Cortex of kidney (tissue), 1 donor: ENCODE measurements around the gene CMIP.

Experiments
- DNase-seq: peaks from one replicate; lab custom pipeline; 2025; lab: John Stamatoyannopoulos, UW

The CMIP gene

GRCh38 chr16:81495321-81496234, 51.0 kb downstream of the CMIP start:
- no peak for DNase-seq

GRCh38 chr16:81496321-81496720, 51.7 kb downstream of the CMIP start:
- DNase-seq: no peak

- DNase-seq: no peak
Measured at GRCh38 chr16:81496742-81497141, 52.1 kb downstream of the CMIP start.

GRCh38 chr16:81497690-81498089, 53.1 kb downstream of the CMIP start:
- no peak for DNase-seq

GRCh38 chr16:81498351-81498750, 53.7 kb downstream of the CMIP start:
- no peak for DNase-seq

- DNase-seq: no peak
Measured at GRCh38 chr16:81499576-81500380, 55.2 kb downstream of the CMIP start.

GRCh38 chr16:81500833-81501521, 56.4 kb downstream of the CMIP start:
- DNase-seq: no peak

- no peak for DNase-seq
Measured at GRCh38 chr16:81502396-81503070, 57.9 kb downstream of the CMIP start.

GRCh38 chr16:81505011-81505661, 60.5 kb downstream of the CMIP start:
- DNase-seq: no peak

- DNase-seq: no peak
Measured at GRCh38 chr16:81509404-81509803, 64.8 kb downstream of the CMIP start.

GRCh38 chr16:81510016-81510415, 65.4 kb downstream of the CMIP start:
- DNase-seq: no peak

- no peak for DNase-seq
Measured at GRCh38 chr16:81511371-81511770, 66.8 kb downstream of the CMIP start.

- DNase-seq: no peak
Measured at GRCh38 chr16:81513204-81514040, 68.8 kb downstream of the CMIP start.

GRCh38 chr16:81514041-81514559, 69.5 kb downstream of the CMIP start:
- no peak for DNase-seq

GRCh38 chr16:81514568-81515258, 70.1 kb downstream of the CMIP start:
- DNase-seq: no peak

GRCh38 chr16:81515281-81515680, 70.7 kb downstream of the CMIP start:
- DNase-seq: no peak

- no peak for DNase-seq
Measured at GRCh38 chr16:81515721-81516120, 71.1 kb downstream of the CMIP start.

GRCh38 chr16:81516478-81517149, 72.0 kb downstream of the CMIP start:
- no peak for DNase-seq

GRCh38 chr16:81517150-81517499, 72.5 kb downstream of the CMIP start:
- no peak for DNase-seq
